ENCODE measurements around the gene TAC3.

Gene TAC3

GRCh38 chr12:57044889-57045288, 28.6 kb upstream of the TAC3 start:
- TF ChIP-seq, protein P1, sequence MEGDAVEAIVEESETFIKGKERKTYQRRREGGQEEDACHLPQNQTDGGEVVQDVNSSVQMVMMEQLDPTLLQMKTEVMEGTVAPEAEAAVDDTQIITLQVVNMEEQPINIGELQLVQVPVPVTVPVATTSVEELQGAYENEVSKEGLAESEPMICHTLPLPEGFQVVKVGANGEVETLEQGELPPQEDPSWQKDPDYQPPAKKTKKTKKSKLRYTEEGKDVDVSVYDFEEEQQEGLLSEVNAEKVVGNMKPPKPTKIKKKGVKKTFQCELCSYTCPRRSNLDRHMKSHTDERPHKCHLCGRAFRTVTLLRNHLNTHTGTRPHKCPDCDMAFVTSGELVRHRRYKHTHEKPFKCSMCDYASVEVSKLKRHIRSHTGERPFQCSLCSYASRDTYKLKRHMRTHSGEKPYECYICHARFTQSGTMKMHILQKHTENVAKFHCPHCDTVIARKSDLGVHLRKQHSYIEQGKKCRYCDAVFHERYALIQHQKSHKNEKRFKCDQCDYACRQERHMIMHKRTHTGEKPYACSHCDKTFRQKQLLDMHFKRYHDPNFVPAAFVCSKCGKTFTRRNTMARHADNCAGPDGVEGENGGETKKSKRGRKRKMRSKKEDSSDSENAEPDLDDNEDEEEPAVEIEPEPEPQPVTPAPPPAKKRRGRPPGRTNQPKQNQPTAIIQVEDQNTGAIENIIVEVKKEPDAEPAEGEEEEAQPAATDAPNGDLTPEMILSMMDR (conservative IDR thresholded peaks at IDR 0.05; ENCODE audit: low read depth, low read length): no peak
- no peak for DNase-seq (ENCODE audit: low read depth)
- no peak overlapping the region for H3K4me3 ChIP-seq (ENCODE audit: low read length)

DNA sequence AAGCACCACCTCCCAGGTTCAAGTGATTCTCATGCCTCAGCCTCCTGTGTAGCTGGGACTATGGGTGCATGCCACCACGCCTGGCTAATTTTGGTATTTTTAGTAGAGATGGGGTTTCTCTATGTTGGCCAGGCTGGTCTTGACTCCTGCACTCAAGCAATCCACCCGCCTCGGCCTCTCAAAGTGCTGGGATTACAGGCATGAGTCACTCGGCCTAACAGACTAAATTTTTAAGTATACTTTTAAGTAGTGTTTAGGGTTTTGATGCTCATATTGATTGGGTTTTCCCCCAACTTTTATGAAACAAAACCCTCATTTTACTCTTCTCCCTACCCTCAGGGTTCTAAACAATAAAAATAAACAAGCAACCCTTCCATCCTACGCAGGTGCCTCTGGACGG, 28.1 kb upstream of the TAC3 start:
- TF ChIP-seq, protein P1 (conservative IDR thresholded peaks at IDR 0.05; ENCODE audit: low read depth, low read length): no peak
- DNase-seq (ENCODE audit: low read depth): no peak
- no peak overlapping the region for H3K4me3 ChIP-seq (ENCODE audit: low read length)

DNA sequence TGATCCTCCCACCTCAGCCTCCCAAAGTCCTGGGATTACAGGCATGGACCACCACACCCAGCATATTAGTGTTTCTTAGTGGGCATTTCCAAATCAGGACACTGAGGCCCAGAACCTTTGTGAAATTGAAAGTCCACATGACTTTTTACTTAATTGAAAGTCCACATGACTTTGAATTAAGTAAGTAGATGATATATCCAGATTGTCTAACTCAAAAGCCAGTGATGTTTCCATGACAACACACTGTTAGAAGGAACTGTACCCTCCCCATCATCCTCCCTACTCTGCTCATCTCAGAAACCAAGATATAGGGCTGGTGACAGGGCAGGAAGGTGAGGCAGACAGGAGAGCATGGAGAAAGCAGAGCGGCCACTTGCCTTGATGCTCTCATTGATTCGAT, 26.4 kb upstream of the TAC3 start:
- TF ChIP-seq, protein P1 (conservative IDR thresholded peaks at IDR 0.05; ENCODE audit: low read depth, low read length): no peak
- H3K4me3 ChIP-seq (ENCODE audit: low read length): no peak overlapping the region
- no peak for DNase-seq (ENCODE audit: low read depth)

DNA sequence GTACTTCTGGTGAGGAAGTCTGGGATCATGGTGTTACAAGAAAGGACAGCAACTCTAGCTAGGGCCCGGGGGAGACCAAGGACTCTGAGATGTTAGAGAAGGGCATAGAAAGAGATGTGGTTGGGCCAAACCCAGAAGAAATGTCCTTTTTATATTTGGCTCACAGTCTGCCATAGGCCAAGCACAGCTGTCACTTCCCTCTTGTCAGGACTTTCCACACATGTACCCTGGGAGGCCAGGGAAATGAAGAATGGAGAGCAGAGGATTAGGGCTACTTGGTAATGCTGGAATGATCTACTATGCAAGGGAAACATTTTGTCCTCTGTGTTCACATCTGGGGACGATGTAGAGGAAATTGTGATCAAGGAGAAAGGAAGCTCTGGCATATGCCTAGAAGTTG, 24.4 kb upstream of the TAC3 start:
- no peak for DNase-seq (ENCODE audit: low read depth)
- H3K4me3 ChIP-seq (ENCODE audit: low read length): no peak overlapping the region
- TF ChIP-seq, protein P1 (conservative IDR thresholded peaks at IDR 0.05; ENCODE audit: low read depth, low read length): no peak

DNA sequence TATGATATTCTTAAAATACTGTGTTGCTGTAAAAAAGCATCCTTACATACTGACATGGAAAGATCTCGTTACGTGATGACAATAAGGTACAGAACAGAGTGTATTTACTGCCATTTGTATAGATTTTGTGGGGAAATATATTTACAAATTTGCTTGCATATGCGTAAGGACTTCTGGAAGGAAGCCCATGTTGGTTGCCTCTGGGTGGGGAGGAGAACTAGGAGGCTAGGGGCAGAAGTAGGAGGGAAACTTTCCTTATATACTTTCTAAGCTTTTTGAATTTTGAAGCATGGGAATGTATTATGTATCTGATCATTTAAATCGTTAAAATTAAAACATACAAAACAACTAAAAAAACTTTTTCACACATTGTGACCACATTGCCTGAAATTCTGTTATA, 23.9 kb upstream of the TAC3 start:
- TF ChIP-seq, protein P1 (conservative IDR thresholded peaks at IDR 0.05; ENCODE audit: low read depth, low read length): no peak
- no peak for DNase-seq (ENCODE audit: low read depth)
- H3K4me3 ChIP-seq (ENCODE audit: low read length): no peak overlapping the region

DNA sequence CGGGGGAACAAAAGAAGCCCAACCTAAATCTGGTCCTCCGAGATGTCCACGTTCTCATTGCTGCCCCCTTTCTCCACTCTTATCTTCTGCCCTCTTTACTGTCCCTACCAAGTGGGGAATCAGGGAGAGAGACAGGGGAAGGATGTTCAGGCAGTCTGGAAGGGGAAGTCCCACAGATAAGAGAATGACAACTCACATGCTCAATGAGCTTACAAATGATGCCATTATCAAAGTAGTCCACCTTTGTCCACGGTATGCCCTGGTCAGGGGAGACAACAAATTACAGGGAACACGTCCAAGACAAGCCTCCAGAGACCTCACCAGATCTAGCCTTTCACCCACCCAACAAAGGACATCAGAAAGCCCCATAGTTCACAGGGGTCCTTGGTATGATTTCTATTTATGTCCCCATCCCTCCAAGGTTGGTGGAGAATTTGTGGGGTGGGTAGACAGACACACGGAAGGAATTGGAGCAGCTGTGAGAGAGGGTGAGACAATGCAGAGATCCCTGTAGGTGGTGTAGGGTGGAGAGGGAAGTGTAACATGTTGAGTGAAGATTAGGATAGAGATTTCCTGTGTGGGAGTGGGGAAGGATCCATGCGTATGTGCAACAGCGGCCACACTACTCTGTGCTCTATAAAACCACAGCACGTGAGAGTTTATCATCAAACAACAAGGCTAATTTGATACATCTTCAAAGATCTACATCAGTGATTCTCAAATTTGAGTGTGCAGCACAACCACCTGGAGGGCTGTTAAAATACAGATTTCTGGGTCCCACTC, 22.9 kb upstream of the TAC3 start:
- DNase-seq (ENCODE audit: low read depth): no peak
- H3K4me3 ChIP-seq (ENCODE audit: low read length): no peak overlapping the region
- TF ChIP-seq, protein P1 (conservative IDR thresholded peaks at IDR 0.05; ENCODE audit: low read depth, low read length): no peak

- TF ChIP-seq, protein P1 (conservative IDR thresholded peaks at IDR 0.05; ENCODE audit: low read depth, low read length): no peak
- no peak for DNase-seq (ENCODE audit: low read depth)
- H3K4me3 ChIP-seq (ENCODE audit: low read length): no peak overlapping the region
These were observed 20.9 kb upstream of the TAC3 start for GRCh38 chr12:57037264-57037663.
